Left ventricle myocardium inferior (tissue), 1 donor: ENCODE measurements around the gene PPAN. TPM values are rescaled to one million over a fixed set of nuclear protein-coding genes. Genes with fewer than 3 reads are reported as not detected.

Source experiments
- DNase-seq: peaks from one replicate; pipeline ENCODE4 v3.0.0-alpha.2; 2020
- H3K27ac ChIP-seq: fragments of 200-600 bp; replicated peaks from 2 replicates; pipeline ENCODE4 v1.8.0; 2021
- H3K27me3 ChIP-seq: fragments of 200-600 bp; 2 replicates; pipeline ENCODE4 v1.8.0; 2021; ENCODE audit warnings: low read depth
- H3K36me3 ChIP-seq: fragments of 200-600 bp; 2 replicates; pipeline ENCODE4 v1.8.0; 2021
- H3K4me1 ChIP-seq: fragments of 200-600 bp; 2 replicates; pipeline ENCODE4 v1.8.0; 2021
- H3K4me3 ChIP-seq: fragments of 200-600 bp; 2 replicates; pipeline ENCODE4 v1.8.0; 2021; ENCODE audit warnings: mild to moderate bottlenecking, moderate library complexity
- H3K9me3 ChIP-seq: fragments of 200-600 bp; replicated peaks from 2 replicates; pipeline ENCODE4 v1.8.0; 2021
- CTCF ChIP-seq: fragments of 200-600 bp; IDR thresholded peaks from 2 replicates; pipeline ENCODE4 v1.8.0; 2021; ENCODE audit warnings: antibody characterized with exemption, mild to moderate bottlenecking, borderline replicate concordance
- intact Hi-C: fragments of 100-400 bp; cut with micrococcal nuclease; formaldehyde crosslinking; loops from one replicate; pipeline ENCODE4 v1.11.0; 2022
- total RNA-seq: library from RNA; stranded (reverse); fragmentation: NEBNext Ultra II Directional; extraction: Animal tissue kit (Norgen Biotek cat#: 25700); gene quantifications from one replicate; pipeline ENCODE4 v1.2.1, GENCODE V29; 2021
- donor health status: DM: no; HTN: yes; CAD: no; lungs with severe emphysema.

The PPAN gene
- total RNA-seq, 1 donor from 2014 or later = 23.6 TPM

DNA sequence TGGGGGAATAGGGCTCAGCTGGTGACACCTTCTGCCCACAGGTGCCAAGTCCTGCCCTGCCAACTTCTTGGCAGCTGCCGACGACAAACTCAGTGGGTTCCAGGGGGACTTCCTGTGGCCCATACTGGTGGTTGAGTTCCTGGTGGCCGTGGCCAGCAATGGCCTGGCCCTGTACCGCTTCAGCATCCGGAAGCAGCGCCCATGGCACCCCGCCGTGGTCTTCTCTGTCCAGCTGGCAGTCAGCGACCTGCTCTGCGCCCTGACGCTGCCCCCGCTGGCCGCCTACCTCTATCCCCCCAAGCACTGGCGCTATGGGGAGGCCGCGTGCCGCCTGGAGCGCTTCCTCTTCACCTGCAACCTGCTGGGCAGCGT lies 7.4 kb downstream of the PPAN start:
- H3K27me3 ChIP-seq = no peaks in the 10 kb centered on the region
- intact Hi-C loops = no loop called here
- peaks cover 23% of the 10 kb centered on the region for H3K4me1 ChIP-seq
- H3K27ac ChIP-seq = peak overlapping the region; percentile 18
- peaks cover 71% of the 10 kb centered on the region for H3K36me3 ChIP-seq
- no peak for TF ChIP-seq CTCF
- H3K4me3 ChIP-seq = no peak overlapping the region
- no peak for DNase-seq
- no peaks in the 10 kb centered on the region for H3K9me3 ChIP-seq

- no peak overlapping the region for H3K4me3 ChIP-seq
- intact Hi-C loops = no loop called here
- no peaks in the 10 kb centered on the region for H3K27me3 ChIP-seq
- H3K4me1 ChIP-seq = peaks cover 28% of the 10 kb centered on the region
- H3K9me3 ChIP-seq = no peaks in the 10 kb centered on the region
- DNase-seq = no peak
- no peak overlapping the region for H3K27ac ChIP-seq
- peaks cover 66% of the 10 kb centered on the region for H3K36me3 ChIP-seq
- no peak for TF ChIP-seq CTCF
Measured at GRCh38 chr19:10113964-10114650, 7.9 kb downstream of the PPAN start.

DNA sequence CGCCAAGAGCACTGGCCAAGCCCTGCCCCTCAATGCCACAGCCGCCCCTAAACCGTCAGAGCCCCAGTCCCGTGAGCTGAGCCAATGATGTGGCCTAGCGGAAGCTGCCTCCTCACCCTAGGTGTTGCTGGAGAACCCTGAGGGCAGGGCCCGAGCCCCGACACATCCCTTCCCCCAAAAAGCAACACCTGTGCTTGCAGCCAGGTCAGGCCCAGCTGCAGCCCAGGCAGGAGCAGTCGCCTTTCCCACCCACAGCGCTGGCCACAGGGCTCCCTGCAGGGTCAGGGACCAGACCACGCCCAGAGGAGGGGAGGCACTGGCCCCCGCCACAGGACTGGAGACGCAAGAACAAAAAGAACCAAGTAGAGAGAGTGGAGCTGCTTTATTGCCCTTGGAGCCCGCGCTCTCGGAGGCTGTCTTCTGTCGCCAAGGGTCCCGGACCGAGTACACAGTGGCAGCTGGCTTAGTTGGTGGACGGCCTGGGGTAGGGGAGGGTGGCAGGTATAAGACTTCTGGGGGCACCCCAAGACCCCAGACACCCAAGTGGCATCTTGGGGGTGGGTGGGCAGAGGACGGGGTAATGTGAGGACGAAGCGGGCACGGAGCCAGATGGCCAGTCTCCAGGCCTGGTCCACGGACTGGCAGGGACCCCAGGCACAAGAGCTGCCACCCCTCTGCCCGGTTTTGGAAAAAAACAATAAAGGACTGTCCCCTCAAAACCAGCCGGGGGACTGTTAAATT lies 8.7 kb downstream of the PPAN start:
- DNase-seq = no peak
- TF ChIP-seq CTCF = no peak
- no peaks in the 10 kb centered on the region for H3K27me3 ChIP-seq
- H3K27ac ChIP-seq = no peak overlapping the region
- H3K9me3 ChIP-seq = no peaks in the 10 kb centered on the region
- no peak overlapping the region for H3K4me3 ChIP-seq
- peaks cover 33% of the 10 kb centered on the region for H3K4me1 ChIP-seq
- H3K36me3 ChIP-seq = peaks cover 58% of the 10 kb centered on the region
- intact Hi-C loops = no loop called here

GRCh38 chr19:10115392-10116084 lies 9.4 kb downstream of the PPAN start:
- Histone ChIP-seq H3K4me3 (no peak overlapping the region), H3K27me3 (no peaks in the 10 kb centered on the region), H3K36me3 (peaks cover 51% of the 10 kb centered on the region), H3K9me3 (no peaks in the 10 kb centered on the region), H3K4me1 (peaks cover 40% of the 10 kb centered on the region), H3K27ac (no peak overlapping the region)
- no peak for DNase-seq
- TF ChIP-seq CTCF = no peak
- intact Hi-C loops = no loop called here

DNA sequence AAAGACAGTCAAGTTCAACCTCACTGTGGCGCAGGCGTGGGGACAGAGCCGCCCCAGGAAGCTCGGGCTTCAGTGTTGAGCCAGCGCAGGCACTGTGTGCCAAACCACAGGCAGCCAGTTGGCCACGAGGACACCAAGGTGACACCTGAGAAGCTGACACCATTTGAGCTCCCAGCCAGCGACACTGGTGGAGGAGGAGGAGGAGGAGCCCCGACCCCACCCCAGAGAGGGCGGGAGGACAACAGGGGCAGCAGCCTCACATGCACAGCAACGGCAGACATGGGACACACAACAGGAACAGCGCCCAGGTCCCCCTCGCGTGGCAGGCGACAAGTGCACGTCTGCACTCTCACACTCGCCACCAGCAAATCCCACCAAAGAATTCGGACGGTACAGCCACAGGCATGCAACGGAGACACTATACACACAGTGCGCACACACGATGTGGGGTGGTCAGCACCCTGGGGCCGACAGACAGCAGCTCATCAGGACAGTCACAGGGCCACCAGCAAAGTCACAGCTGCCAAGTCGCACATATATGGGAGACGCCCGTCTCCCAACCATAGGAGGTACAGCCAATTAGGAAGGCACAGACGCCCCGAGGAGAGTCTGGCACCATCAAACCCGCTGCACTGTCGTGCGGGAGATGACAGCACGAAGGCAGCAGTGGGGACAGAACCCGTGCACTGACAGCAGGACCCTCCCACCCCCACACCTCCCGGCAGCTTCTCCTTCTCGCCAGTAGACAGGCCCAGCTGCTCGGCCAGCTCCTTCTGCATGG lies 10.1 kb downstream of the PPAN start:
- intact Hi-C loops = no loop called here
- no peak overlapping the region for H3K4me3 ChIP-seq
- DNase-seq = no peak
- peaks cover 44% of the 10 kb centered on the region for H3K36me3 ChIP-seq
- H3K27me3 ChIP-seq = no peaks in the 10 kb centered on the region
- peaks cover 40% of the 10 kb centered on the region for H3K4me1 ChIP-seq
- no peaks in the 10 kb centered on the region for H3K9me3 ChIP-seq
- H3K27ac ChIP-seq = no peak overlapping the region
- no peak for TF ChIP-seq CTCF
